IPS DF 6.9 (cell line): ENCODE results near the gene ARPP21.

Experiments
- DNase-seq: peaks from one replicate; pipeline ENCODE4 v3.0.0-alpha.2; 2013; ENCODE audit warnings: low read depth, low spot score
- H3K27ac ChIP-seq: one replicate; pipeline ENCODE4 v1.5.1; 2013; ENCODE audit warnings: low read length, control low read depth
- H3K27me3 ChIP-seq: 2 replicates; pipeline ENCODE4 v1.6.1; 2013; ENCODE audit warnings: mild to moderate bottlenecking, low read length; ENCODE audit not compliant: control insufficient read depth, insufficient read depth
- H3K36me3 ChIP-seq: 2 replicates; pipeline ENCODE4 v1.6.1; 2013; ENCODE audit warnings: low read length; ENCODE audit not compliant: control insufficient read depth, insufficient read depth
- H3K4me1 ChIP-seq: 2 replicates; pipeline ENCODE4 v1.6.1; 2013; ENCODE audit warnings: low read length; ENCODE audit not compliant: control insufficient read depth, insufficient read depth
- H3K4me3 ChIP-seq: 2 replicates; pipeline ENCODE4 v1.5.1; 2013; ENCODE audit warnings: mild to moderate bottlenecking, low read length
- H3K9me3 ChIP-seq: 2 replicates; pipeline ENCODE4 v1.6.1; 2013; ENCODE audit warnings: low read length, inconsistent platforms; ENCODE audit not compliant: control insufficient read depth, insufficient read depth
- WGBS: extraction: QIAGEN DNeasy Blood & Tissue Kit; methylation state at CpG from one replicate; pipeline ENCODE4 v1.1.7; 2013; ENCODE audit warnings: mixed read lengths, missing lambda C conversion rate; ENCODE audit not compliant: insufficient read length, insufficient coverage; 5-methylcytosine and 5-hydroxymethylcytosine counted together

ARPP21 gene

DNA sequence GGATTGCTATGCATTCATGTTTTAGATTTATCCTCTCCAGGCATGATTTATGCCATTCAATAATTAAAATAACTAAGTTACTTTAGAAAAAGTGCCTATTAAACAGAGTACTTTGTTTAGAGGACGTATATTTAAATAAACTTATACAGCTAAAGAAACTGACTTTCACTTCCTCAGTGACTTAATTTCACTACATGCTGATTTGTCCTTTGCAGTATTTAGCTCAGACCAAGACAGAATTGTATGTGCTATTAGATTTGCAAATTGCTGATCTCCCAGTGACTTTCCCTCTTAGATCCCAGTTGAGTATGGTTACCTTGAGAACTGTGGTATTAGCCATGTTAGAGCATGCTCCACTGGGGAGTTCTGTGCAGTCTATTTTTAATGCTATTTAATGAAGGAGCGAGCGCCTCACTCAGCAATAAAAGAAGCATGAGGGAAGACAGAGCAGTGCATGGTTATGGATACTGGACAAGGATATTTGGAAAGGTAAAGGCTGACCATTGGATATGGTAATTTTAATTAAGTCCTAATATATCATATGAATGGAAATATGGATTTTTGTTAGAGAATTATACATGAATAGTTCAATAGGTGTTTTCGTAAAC, 2.7 kb downstream of the ARPP21 start:
- Histone ChIP-seq H3K4me1 (peaks cover 3% of the 10 kb centered on the region), H3K27ac (no peak overlapping the region), H3K36me3 (no peaks in the 10 kb centered on the region), H3K27me3 (peaks cover 26% of the 10 kb centered on the region), H3K4me3 (no peak overlapping the region), H3K9me3 (no peaks in the 10 kb centered on the region)
- no peak for DNase-seq
- no CpG with 5 or more reads among the region's 4 CpGs for WGBS

DNA sequence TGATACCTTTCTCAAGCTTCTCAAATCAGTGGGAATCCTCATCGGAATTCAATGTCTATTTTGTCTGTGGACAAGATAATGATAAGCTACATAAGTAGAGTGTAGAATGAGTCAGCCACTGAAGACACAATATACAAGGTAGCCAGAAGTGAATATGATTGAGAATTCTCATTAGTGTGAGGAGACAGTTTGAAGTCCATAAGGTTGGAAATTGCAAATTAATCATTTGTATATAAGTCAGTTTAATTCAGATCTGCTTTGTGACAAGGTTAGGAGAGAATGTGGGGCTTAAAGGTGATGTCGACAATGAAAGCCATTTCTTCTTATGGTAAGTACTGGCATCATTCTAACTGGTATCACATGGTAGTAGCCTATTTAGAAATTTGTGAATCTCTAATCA, 4.2 kb downstream of the ARPP21 start:
- WGBS, result no CpG with 5 or more reads among the region's 2 CpGs
- no peak for DNase-seq

DNA sequence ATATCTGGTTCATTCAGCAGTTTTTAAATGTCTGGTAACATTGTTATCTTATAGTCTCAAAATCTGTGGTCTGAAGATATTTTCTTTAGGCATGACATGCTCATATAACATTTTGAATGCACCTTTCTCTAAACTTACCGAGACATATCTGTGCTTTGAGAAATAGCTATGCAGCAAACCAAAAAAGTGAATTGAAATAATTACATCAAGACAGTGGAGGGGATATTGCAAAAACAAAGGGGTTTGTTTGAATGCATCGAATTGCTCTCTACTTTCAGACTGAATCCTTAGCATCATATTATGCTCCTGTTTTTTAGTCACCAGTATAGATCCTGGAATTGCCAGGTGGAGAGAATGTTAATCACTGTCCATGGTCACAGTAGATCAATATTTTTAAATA, 5.1 kb downstream of the ARPP21 start:
- WGBS, result no CpG with 5 or more reads among the region's 2 CpGs
- no peak for DNase-seq

More for the DNA sequence above, 4.2 kb downstream of the ARPP21 start:
- Histone ChIP-seq H3K4me3 (no peak overlapping the region), H3K4me1 (peaks cover 3% of the 10 kb centered on the region), H3K9me3 (no peaks in the 10 kb centered on the region), H3K27ac (no peak overlapping the region), H3K36me3 (no peaks in the 10 kb centered on the region), H3K27me3 (peaks cover 21% of the 10 kb centered on the region)

GRCh38 chr3:35645189-35645588, 5.9 kb downstream of the ARPP21 start:
- no peaks in the 10 kb centered on the region for H3K9me3 ChIP-seq
- no peak overlapping the region for H3K4me3 ChIP-seq
- no CpG with 5 or more reads among the region's 2 CpGs for WGBS
- no peaks in the 10 kb centered on the region for H3K36me3 ChIP-seq
- no peaks in the 10 kb centered on the region for H3K4me1 ChIP-seq
- H3K27me3 ChIP-seq, result peaks cover 5% of the 10 kb centered on the region
- DNase-seq, result no peak
- no peak overlapping the region for H3K27ac ChIP-seq

More for the DNA sequence above, 5.1 kb downstream of the ARPP21 start:
- Histone ChIP-seq H3K27me3 (peaks cover 12% of the 10 kb centered on the region), H3K9me3 (no peaks in the 10 kb centered on the region), H3K27ac (no peak overlapping the region), H3K4me1 (no peaks in the 10 kb centered on the region), H3K36me3 (no peaks in the 10 kb centered on the region), H3K4me3 (no peak overlapping the region)

DNA sequence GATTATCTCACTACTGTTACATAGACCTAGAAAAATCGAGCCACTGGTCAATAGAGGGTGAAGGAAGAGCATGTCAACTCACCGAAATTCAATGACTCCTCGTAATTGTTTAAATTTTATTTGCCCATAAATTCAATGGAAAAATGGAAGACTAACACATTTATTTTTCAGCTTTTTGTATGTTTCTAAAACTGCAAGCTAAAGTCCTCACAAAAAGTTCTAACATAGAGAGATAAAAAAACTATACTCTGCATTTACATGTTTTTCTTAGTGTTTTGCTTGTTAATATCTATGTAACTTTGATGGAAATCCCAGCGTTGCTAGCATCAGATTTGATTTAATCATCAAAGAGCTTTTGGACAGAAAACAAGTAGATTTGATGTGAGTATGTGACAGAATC, 6.8 kb downstream of the ARPP21 start:
- Histone ChIP-seq H3K36me3 (no peaks in the 10 kb centered on the region), H3K27ac (no peak overlapping the region), H3K9me3 (no peaks in the 10 kb centered on the region), H3K4me1 (no peaks in the 10 kb centered on the region), H3K4me3 (no peak overlapping the region), H3K27me3 (no peaks in the 10 kb centered on the region)
- DNase-seq, result no peak
- WGBS, result no CpG with 5 or more reads among the region's 4 CpGs

DNA sequence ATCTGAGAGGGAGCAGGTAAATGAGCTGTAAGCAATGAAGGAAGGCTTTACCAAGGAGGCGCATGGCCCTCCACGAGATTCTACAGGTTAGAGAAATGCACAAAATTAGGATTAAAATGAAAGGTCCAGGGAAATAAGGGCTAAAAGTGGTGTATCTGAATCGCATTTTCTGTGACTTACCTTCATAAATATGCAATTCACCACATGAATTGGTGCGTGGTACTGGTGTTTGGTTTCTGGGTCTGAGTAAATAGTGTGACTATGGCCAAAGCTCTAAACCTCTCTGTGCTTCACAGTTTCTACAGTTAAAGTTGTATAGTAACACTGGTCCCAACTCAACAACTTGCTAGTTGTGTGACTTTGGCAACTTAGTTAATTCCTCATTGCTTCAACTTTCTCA, 8.1 kb downstream of the ARPP21 start:
- Histone ChIP-seq H3K9me3 (no peaks in the 10 kb centered on the region), H3K27me3 (no peaks in the 10 kb centered on the region), H3K36me3 (no peaks in the 10 kb centered on the region), H3K4me3 (no peak overlapping the region), H3K4me1 (no peaks in the 10 kb centered on the region), H3K27ac (no peak overlapping the region)
- DNase-seq, result no peak
- no CpG with 5 or more reads among the region's 4 CpGs for WGBS

DNA sequence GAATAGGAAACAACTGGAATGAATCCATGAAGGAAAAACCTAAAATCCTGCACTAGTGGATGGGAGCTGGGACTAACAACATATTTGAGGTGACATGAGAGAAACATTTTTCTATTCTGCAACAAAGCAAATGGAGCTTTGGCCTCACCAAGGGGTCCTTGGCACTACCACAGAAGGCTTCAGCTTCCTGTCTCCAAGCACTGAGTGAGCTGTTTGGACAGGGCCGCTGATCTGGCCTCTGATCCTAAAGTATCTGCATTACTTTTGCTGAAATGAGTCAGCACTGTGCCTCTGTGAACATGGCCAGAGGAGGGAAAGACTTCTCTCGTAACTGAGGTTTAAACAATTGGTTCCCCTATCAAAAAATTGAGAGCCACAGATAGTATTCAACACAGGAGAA, 9.0 kb downstream of the ARPP21 start:
- no peaks in the 10 kb centered on the region for H3K36me3 ChIP-seq
- no peaks in the 10 kb centered on the region for H3K9me3 ChIP-seq
- no peak for DNase-seq
- H3K27me3 ChIP-seq, result no peaks in the 10 kb centered on the region
- no peak overlapping the region for H3K4me3 ChIP-seq
- H3K4me1 ChIP-seq, result no peaks in the 10 kb centered on the region
- WGBS, result no CpG with 5 or more reads among the region's 2 CpGs
- H3K27ac ChIP-seq, result no peak overlapping the region

GRCh38 chr3:35649405-35649804, 10.1 kb downstream of the ARPP21 start:
- Histone ChIP-seq H3K4me3 (no peak overlapping the region), H3K4me1 (no peaks in the 10 kb centered on the region), H3K27ac (no peak overlapping the region), H3K9me3 (no peaks in the 10 kb centered on the region), H3K27me3 (no peaks in the 10 kb centered on the region), H3K36me3 (no peaks in the 10 kb centered on the region)
- no peak for DNase-seq
- no CpG with 5 or more reads among the region's 2 CpGs for WGBS

GRCh38 chr3:35651426-35651825, 12.1 kb downstream of the ARPP21 start:
- Histone ChIP-seq H3K27me3 (no peaks in the 10 kb centered on the region), H3K4me3 (no peak overlapping the region), H3K27ac (no peak overlapping the region), H3K9me3 (no peaks in the 10 kb centered on the region), H3K4me1 (no peaks in the 10 kb centered on the region), H3K36me3 (no peaks in the 10 kb centered on the region)
- no peak for DNase-seq
- no CpG with 5 or more reads among the region's 1 CpG for WGBS

DNA sequence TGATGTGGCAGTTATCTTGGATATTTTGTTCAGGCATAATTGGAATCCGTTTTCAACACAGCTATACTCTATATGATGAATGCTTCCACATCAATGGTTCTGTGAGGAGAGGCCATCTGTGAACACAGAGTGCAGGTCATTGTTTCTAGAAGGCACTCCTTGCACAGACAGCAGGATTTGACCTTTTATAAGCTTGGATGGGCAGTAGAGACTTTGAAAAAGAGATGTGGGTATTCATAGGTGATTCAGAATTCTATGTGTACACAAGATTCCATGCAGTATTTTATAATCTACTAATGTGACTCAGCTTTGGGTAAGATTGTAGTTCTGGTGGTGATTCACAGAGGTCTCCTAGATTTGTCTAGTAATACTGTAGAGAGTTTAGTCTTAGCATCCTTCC, 12.5 kb downstream of the ARPP21 start:
- Histone ChIP-seq H3K36me3 (no peaks in the 10 kb centered on the region), H3K4me3 (no peak overlapping the region), H3K27ac (no peak overlapping the region), H3K27me3 (no peaks in the 10 kb centered on the region), H3K4me1 (no peaks in the 10 kb centered on the region), H3K9me3 (no peaks in the 10 kb centered on the region)
- no CpG with 5 or more reads among the region's 1 CpG for WGBS
- DNase-seq, result no peak

DNA sequence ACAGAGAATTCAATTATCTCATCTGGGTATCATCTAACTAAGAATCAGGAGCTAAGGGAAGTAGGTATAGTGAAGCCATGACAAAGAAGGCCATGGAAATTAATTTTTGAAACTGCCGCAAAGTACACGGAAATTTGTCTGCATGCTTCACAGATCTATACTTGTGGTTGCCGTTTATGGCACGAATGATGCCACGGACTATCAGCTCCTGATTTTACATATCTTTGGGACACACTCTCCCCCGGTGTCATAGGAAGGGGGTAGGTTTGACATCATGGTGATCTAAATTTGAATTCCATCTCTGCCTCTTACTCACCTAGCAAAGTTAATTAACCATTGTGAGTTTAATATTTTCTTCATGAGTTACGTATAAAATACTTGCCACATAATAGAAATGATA, 14.0 kb downstream of the ARPP21 start:
- Histone ChIP-seq H3K4me1 (no peaks in the 10 kb centered on the region), H3K36me3 (no peaks in the 10 kb centered on the region), H3K27me3 (no peaks in the 10 kb centered on the region), H3K27ac (no peak overlapping the region), H3K4me3 (no peak overlapping the region), H3K9me3 (no peaks in the 10 kb centered on the region)
- no CpG with 5 or more reads among the region's 7 CpGs for WGBS
- no peak for DNase-seq
